Stimulated activated CD8-positive, alpha-beta memory T cell treated with anti-CD3 and anti-CD28 coated beads, Interleukin-15, amount 100 ng/mL, for 1 hour (primary cell): ENCODE results near the gene PIK3R4.

Experiments used
- DNase-seq: peaks from one replicate; pipeline ENCODE4 v3.0.0-alpha.2; 2020; ENCODE audit warnings: low read depth

PIK3R4 gene

DNA sequence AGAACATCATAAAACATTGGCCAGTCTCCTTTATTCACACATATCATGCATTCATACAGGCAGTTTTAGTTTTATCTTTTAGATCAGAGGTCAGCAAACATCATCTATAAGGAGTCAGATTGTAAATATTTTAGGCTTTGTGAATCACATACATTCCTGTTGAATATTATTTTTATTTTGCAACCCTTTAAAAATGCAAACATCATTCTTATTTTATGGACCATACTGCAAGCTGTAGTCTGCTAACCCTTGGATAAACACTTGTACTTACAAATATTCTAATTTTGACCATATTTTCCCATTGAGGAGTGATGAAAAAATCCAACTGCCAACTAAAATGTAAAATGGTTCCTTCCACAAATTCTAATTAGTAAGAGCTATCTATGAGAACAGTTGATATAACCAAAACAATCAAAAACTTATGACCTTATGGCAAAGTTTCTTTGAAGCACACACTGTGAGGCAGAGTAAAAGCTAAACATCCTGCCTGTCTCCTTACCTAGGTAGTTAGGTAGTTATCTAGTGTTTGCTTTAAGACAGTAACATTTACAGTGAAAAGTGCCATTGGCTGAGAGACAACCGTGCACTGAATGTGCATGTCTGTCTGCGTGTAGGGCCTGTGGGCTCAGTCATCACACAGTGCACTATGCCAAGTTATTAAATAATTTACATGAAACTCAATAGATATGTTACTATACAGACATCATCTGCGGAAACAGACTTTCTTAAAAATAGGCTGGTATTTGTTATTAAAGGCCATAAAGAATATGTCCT lies 57.7 kb downstream of the PIK3R4 start:
- no peak for DNase-seq

DNA sequence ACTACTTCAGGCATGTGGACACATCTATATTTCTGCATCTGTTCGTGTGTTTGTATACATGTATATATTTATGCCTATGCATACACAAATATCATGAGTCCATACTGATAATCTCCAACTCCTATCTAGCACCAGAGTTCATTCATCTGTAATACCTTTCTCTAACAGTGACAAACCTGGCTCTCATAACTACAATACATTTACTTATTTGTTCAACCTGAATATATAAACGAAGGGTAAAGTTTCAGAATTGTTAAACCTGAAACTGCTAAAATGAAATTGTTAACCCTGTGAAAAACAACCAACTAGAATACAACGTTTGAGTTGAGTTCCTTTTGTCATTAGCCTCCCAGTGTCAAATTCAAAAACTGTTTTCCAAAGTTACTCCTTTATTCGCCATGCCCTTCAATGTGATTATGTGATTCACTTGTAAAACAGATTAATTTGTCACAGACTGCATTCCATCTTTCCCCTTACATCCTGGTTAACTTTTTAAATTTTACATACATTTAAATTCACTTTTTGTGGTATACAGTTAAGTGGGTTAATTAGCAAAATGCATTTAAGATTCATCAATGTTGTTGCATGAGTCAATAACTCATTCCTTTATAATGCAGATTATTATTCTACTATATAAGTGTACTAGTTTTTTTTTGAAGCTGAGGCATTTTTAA lies 58.5 kb downstream of the PIK3R4 start:
- no peak for DNase-seq

DNA sequence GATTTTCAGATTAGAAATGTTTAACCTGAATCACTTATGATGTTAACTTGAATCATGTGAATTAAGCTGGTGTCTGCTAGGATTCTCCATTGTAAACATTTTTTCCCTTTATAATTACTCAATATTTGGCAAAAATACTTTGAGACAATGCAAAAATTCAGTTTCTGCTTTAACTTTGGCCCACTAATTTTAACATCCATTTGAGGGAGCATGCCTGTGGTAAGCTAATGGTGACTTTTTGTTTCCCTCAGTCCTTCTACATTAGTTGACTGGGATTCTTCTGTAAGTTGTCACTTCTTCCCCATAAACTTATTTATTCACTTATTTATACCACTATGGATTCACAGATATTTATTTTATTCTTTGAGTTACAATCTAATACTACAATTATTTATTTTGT lies 59.3 kb downstream of the PIK3R4 start:
- no peak for DNase-seq

DNA sequence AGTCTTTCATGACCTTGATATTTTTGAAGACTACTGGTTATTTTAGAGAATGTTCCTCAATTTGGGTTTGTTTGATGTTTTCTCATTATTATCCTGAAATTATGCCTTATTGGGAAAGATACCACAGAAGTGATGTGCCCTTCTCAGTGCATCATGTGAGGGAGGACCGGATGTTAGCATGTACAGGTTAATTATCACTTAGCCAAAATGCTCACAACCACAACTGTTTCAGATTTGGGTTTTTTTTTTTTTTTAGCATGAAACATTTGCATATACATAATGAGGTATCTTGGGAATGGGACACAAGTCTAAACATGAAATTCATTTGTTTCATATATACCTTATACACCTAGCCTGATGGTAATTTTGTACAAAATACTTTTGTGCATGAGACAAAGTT lies 59.8 kb downstream of the PIK3R4 start:
- no peak for DNase-seq

DNA sequence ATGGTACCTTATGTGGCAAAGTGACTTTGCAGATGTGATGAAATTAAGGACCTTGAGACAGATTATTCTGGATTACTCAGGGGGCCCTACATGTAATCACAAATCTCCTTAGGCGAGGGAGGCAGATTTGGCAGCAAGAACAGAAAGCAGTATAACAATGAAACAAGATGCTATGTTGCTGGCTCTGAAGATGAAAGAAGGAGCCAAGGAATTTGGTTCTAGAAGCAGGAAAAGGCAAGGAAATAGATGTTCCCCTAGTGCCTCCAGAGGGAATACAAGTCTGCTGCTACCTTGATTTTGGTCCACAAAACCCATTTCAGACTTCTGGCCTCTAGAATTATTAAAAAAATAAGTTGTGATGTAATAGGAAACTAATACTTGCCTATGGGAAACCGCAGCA lies 64.5 kb downstream of the PIK3R4 start:
- no peak for DNase-seq

DNA sequence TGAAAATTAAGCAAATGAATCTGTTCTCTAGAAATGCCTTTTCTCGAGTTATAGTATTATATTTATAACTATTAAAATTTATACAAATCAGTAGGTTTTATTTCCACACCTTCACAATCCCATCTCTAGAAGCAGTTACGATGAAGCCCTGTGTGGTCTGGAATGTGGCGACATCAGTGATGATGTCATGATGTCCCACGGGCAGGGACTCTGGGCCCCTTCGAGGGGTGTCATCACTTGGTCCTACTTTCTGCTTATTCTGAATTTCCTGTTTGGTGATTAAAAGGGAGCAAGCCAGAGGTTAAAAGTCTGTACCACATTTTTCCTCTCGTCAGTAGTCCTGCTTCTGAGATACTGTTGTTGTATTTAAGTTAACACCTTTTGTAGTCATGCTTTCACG lies 67.4 kb downstream of the PIK3R4 start:
- no peak for DNase-seq

DNA sequence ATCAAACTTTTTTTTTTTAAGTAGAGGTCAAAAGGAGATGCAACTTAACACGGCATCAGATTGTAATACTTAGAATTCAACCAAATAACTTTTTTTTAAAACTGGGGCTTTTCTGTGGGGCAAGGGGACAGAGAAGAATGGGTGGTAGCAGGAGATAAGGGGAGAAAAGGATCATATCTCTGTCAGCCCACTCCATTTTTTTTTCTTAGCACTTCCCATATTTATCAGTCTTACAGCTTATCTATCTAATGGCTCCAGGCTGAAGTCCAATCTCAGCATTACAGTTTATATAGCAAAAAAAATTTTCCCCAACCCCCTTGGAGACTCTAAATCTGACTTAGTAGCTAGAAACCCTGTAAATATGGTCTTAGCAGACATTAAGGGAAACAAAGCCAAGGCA lies 69.3 kb downstream of the PIK3R4 start:
- DNase-seq: no peak

DNA sequence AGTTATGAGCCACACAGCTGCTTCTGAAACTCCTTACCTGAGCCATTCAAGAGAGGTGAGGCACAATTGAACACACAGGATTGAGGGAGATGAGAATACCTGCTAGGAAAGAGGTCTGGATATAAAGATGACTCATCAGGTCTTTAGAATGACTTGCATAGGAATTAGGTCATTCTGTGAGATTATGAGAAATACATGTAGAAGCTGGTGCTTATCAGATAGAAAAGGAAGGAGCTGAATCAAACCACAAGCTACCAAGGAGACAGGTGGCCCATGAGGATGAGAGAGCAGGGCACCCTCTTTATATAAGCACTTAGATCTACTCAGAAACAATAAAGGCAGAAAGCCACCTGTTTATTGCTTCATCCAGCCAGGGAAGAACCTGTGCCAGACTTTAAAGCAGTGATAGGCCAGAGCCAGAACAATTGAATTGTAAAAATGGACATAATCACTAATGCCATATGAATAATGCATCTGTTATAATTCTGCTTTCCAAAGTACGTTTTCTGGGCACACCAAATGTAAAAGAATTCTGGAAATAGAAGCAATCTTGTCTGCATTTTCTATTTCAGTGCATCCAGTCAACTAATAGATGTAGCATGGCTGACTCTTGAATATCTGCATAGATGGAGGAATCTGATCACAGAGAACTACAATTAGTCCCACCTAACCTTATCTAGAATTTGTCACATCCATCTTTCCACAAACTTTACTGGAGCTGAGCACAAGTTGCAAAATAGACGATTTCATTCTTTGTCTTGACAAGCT lies 74.9 kb downstream of the PIK3R4 start:
- no peak for DNase-seq

DNA sequence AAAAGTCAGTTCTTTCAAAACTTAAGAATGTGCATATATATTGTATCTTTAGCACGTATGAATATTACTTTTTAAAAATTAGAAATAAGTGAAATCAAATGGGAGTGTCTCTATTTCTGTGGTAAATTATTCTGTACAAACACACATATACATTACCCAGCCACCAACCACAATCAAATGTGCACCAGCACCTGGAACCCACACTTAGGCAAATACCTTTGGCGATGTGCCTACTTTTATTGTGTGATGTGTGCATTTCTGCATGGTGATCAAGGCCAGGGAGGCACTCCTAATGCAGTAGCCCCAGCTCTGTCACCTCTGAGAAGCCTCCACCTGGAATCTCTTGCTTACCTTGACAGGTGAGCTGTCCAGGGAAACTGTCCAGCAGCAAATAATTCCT lies 76.9 kb downstream of the PIK3R4 start:
- DNase-seq: no peak

DNA sequence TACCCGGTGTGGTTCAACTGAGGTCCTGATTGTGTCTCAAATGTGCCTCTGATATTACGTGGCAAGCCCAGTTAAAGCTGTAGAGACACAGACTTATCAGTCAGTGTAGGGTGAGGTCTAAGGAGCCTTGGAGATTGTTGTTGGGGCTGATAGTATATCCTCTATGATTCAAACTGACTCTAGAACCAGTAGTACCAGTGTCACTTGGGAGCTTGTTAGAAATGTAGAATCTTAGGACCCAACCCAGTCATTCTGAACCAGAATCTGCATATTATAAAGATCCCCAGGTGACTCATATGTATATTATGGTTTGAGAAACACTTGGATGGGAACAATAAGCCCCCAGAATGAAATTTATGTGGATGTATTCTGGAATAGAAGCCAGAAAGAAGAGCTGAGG lies 83.5 kb downstream of the PIK3R4 start:
- DNase-seq: no peak

DNA sequence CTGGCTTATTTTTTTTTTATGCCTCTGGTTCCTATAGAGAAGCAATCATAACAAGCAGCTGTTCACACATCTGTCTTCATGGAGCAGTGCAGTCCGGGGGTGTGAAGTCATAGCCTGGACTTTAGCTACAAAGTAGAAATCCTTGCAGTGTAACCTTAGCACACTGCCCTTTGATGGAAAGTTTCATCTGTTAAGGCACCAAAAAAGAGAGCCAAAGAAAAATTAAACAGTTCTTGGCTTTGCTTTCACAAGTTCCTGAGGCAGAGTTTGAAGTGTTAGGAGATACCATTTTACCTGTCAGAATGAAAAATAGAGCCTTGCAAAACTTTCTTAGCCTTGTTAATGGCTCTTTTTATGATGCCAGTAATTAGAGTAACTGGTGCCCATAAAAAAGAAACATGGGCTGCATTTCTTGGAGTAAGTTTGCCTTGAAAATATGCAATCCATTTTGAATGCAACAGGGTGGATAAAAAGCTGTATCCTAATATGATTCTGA lies 84.1 kb downstream of the PIK3R4 start:
- DNase-seq: no peak

DNA sequence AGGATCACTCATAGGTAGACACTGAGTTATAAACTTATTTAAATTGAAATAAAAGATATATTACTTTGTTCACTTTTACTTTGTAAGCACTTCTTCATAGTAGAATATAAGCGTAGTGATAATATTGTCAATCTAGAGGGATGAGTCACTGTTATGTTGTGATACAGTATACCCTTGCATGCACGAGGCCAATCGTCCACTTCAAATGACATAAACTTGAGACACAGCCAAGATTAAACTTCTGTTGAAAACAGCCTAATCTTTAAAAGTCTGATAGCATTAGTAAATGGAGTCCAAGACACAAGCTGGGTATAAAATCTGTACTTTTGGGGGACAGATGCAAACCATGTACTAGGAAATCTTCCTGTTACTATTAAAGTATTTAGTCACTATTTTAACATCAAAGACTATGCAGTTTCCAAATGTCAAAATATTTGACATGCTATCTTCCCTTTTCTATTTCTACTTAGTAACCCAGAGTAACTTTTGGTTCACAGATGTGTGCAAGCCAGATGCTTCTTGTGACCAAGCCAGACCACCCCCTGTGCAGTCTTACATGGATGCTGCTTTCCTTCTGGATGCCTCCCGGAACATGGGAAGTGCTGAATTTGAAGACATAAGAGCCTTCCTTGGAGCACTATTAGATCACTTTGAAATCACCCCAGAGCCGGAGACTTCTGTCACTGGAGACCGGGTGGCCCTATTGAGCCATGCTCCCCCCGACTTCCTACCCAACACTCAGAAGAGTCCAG lies 85.3 kb downstream of the PIK3R4 start:
- no peak for DNase-seq

DNA sequence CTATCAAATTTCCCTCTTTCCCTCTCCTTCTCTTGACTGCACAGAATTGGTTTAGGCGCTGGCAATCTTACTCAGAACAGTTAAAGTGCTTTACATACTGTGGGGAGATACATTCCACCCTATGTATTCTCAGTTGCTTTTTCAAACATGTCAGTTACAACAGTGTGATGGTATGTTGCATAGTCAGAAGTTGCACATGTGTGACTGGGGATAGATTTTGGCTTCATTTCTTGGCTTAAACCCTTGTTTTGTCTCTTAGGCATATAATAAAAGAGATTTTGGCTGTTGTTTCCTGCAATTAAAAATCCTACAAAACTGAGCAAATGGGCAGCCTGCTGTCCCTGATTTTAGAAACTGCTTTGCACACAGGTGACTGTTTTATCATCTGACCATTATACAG lies 86.7 kb downstream of the PIK3R4 start:
- DNase-seq: no peak

DNA sequence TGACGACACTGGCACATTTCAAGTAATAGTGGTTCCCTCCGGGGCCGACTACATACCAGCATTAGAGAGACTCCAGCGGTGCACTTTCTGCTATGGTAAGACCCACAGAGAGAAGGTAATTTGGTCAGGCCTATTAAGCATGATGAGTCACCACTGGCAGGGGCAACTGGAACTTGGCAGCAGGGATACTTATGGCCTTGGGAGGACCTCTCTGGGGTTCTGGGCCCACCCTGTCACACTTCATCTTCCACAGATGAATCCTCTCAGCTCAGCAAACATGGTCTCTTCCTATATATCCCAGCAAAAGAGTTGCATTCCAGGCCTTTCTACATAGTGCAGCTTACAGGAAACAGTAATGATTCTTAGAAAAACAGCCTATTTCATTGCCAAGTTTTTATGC lies 88.0 kb downstream of the PIK3R4 start:
- DNase-seq: no peak

DNA sequence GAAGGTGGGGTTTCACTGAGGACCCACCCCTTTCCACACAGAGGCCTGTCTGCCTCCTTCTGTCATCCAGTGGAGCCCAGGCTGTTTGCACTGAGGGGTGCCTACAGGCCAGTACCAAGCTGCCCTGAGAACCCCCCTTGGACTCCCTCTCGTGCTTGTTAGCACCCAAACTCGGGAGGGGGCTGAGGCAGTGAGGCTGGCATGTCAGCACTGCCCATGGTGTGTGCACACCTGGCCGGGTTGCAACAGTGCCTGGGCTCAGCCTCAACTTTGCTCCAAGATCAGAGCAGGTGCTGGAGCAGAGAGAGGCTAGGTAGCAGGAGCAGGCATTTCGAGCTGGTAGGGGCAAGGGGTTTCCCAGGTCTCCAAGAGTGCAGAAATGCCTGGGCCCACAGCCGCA lies 90.0 kb downstream of the PIK3R4 start:
- DNase-seq: no peak

DNA sequence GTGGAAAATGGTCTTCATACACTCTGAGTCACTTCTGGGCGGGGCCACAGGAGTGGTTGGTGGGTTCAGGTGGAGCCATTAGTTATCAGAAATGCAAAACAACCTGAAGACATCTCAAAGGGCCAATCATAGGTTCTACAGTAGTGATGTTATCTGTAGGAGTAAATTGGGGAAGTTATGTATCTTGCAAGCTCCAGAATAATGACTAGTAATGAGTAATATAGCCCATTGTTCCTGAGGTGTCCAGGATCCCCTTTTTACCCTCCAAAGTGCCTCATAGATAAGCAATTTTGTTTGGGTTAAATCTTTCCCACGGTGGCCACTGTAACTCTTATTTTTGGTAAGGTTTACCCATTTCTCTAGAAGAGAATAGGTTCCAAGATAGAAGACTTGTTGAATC lies 91.7 kb downstream of the PIK3R4 start:
- no peak for DNase-seq

DNA sequence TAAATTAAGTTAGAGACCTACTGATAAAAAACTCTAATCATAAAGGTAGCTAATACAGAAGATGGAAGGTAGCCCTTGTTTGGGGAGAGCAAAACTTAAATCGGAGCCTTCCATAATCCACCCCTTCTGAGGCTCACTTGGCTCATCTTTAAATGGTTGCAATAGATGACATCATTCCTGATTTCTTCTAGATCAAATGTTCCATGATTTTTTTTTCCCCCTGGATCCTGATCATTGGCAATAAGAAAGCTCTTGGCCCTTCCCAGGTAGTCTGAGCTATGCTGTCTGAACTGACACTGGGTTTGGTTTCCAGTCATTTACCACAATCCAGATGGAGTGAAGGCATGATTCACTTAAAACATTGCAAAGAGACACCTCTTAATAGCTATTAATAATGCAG lies 92.5 kb downstream of the PIK3R4 start:
- no peak for DNase-seq

DNA sequence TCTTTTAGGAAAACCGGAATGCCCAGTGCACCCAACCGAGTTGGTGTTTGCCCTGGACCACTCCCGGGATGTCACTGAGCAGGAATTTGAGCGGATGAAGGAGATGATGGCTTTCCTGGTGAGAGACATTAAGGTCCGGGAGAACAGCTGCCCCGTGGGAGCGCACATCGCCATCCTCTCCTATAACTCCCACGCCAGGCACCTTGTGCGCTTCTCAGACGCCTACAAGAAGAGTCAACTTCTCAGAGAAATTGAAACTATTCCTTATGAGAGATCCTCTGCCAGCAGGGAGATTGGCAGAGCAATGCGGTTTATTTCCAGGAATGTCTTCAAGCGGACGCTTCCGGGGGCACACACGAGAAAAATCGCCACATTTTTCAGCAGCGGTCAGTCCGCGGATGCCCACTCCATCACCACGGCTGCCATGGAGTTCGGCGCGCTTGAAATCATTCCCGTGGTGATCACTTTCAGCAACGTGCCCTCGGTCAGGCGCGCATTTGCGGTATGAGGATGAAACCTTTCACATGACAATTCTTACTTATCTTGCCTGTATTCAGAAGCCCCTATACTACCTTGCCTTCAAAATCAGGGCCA lies 97.5 kb downstream of the PIK3R4 start:
- no peak for DNase-seq

DNA sequence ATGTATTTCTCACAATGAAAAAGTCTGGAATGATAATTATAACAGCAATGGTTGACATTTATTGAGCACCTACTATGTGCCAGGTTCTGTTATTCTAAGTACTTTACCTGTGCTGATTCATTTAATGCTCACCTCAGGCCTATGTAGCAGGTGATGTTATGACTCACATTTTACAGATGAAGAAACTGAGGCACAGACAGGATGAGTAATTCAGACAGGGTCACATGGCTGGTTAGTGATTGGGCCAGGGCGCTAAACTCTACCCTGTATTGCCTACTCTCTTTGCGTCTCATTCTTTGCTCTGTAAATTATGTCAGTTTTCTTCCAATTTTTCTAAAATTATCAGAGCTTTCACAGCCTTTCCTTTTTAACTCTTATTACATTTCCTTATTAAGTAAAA lies 98.3 kb downstream of the PIK3R4 start:
- DNase-seq: no peak

DNA sequence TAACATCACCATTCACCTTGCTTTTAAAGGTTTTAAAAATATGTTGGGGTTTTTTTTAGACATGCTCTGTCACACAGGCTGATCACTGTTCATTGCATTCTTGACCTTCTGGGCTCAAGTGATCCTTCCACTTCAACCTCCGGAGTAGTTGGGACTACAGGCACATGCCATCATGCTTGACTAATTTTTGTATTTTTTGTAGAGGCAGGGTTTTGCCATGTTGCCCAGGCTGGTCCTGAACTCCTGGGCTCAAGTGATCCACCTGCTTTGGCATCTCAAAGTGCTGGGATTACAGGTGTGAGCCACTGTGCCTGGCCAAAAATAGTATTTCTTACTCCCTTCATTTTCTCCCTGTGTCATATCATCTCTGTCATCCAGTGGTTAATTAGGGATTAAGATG lies 101.4 kb downstream of the PIK3R4 start:
- DNase-seq: no peak

DNA sequence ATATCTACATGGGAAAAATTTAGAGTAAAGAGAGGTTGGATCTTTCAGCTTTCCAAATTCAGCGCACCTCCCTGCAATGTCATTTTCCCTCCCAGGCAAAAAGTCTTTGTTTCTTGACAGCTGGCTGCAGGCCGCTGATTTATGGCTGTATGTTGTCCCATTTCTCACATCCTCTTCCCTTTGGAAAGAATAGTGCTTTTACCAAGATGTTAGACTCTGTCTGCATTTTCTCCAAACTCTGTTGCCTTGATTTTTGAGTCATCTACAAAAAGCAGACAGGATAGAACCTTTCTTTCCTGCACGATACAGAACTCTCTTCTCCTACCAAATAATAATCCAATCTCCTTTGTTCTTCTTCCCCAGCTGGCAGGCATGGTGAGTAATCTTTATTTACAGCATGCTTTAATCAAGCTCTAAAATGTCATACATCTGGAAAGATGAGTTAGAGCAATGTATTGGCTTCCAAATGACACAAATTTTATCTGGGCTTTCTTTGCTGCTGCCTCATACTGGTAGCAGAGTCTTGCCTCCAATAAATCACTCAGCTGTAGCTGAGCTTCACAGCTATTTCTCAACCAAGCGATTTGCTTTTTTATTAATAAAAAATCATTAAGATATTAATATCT lies 101.9 kb downstream of the PIK3R4 start:
- DNase-seq: no peak
